Activated naive CD4-positive, alpha-beta T cell treated with anti-CD3 and anti-CD28 coated beads, Interleukin-2, amount 10 ng/mL, durations not matched to agents 7 days and 5 days (primary cell): ENCODE data around the gene KCNAB1.

Experiments used
- CTCF ChIA-PET: fragments of 350-600 bp; sonication (Branson Sonifier 250); formaldehyde crosslinking; loops from one replicate; lab custom pipeline; 2021; ENCODE audit warnings: antibody characterized with exemption; lab: Charles Lee
- DNase-seq: peaks from one replicate; pipeline ENCODE4 v3.0.0-alpha.2; 2020
- H3K27ac Mint-ChIP-seq: one replicate; pipeline ENCODE4 v1.8.0; 2021; ENCODE audit warnings: mild to moderate bottlenecking, moderate library complexity, mixed read lengths
- H3K27me3 Mint-ChIP-seq: one replicate; pipeline ENCODE4 v1.8.0; 2021; ENCODE audit warnings: mild to moderate bottlenecking, mixed read lengths
- H3K36me3 Mint-ChIP-seq: one replicate; pipeline ENCODE4 v1.8.0; 2021; ENCODE audit warnings: mixed read lengths
- H3K4me1 Mint-ChIP-seq: one replicate; pipeline ENCODE4 v1.8.0; 2021; ENCODE audit warnings: mixed read lengths
- H3K4me3 Mint-ChIP-seq: one replicate; pipeline ENCODE4 v1.8.0; 2021; ENCODE audit warnings: mild to moderate bottlenecking, moderate library complexity, mixed read lengths
- H3K9me3 Mint-ChIP-seq: one replicate; pipeline ENCODE4 v1.8.0; 2021; ENCODE audit warnings: mixed read lengths

Gene KCNAB1

DNA sequence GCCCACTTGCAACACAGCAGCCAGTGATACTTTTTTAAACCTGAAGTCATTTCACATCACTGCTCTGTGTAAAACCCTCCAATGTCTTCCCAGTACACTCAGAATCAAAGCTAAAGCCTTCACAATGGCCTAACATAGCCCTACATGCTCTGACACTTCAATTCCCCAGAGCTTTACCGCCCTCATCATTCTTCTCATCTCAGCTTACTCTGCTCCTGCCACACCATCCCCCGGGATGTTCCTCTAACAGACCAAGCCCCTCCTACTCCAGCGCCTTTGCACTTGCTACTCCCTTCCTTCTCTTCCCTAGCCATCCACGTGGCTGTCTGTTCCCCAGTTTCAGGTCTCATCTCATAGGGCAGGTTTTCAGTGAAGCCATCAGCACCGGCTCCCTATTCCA, 240.6 kb downstream of the KCNAB1 start:
- Mint-ChIP-seq H3K9me3 (no peaks in the 10 kb centered on the region), H3K4me3 (no peak overlapping the region), H3K27ac (no peak overlapping the region), H3K27me3 (peaks cover 30% of the 10 kb centered on the region), H3K4me1 (no peaks in the 10 kb centered on the region), H3K36me3 (no peaks in the 10 kb centered on the region)
- DNase-seq, result no peak
- CTCF ChIA-PET, result no interaction called here

DNA sequence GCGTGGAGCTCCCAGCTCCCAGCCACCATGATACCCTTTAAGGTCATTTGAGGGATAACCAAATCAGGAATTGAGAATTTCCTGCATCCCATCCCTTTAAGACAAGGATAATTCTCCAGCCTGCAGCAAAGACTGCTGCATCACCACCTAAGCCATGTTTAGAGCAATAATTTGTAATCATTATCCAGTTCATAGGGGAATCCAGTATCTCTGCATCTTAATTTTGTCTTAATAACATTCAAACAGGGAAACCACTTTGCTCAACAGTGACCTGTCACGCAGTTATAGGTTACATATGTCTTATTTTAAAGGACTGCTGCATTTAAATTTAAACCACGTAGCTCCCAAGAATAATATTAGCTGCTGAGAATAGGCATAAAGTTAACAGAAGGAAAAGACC, 246.2 kb downstream of the KCNAB1 start:
- Mint-ChIP-seq H3K4me3 (no peak overlapping the region), H3K9me3 (no peaks in the 10 kb centered on the region), H3K4me1 (no peaks in the 10 kb centered on the region), H3K36me3 (no peaks in the 10 kb centered on the region), H3K27ac (no peak overlapping the region), H3K27me3 (peaks cover 9% of the 10 kb centered on the region)
- CTCF ChIA-PET, result no interaction called here
- no peak for DNase-seq

DNA sequence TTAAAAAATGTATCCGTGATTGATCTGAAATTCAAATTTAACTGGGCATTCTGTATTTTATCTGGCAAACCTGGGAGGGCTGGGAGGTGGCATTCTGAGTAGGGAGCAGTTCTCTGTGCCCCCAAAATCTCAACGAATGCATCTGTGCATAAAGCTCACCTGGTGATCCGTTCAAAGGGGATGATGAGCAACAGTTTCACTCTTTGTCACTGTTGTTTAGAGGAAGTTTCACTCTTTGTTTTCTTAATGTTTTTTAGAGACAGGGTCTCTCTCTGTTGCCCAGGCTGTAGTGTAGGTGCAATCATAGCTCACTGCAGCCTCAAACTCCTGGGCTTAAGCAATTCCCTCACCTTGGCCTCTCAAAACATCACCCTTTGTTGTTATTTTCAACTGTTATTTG, 247.8 kb downstream of the KCNAB1 start:
- Mint-ChIP-seq H3K36me3 (no peaks in the 10 kb centered on the region), H3K4me1 (no peaks in the 10 kb centered on the region), H3K9me3 (no peaks in the 10 kb centered on the region), H3K27ac (no peak overlapping the region), H3K27me3 (peaks cover 9% of the 10 kb centered on the region), H3K4me3 (no peak overlapping the region)
- CTCF ChIA-PET, result no interaction called here
- no peak for DNase-seq

DNA sequence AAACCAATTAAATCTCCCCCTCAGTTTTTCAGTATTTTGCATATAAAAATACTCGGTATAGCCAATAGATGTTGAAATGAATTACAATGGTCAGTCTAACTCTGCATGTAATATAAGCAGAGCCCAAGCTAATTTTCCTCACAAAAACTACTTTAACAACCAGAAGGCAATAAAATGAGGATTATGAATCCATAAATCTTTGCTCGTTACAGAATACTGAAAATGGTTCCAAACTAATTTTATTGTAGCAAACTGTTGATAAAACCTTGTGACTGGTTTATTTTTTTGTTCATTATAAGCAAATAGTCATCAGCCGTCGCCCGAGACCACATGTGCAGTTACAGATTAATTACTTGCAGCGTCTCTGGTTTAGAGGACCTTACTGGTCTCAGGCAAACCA, 251.3 kb downstream of the KCNAB1 start:
- Mint-ChIP-seq H3K27me3 (peaks cover 16% of the 10 kb centered on the region), H3K9me3 (no peaks in the 10 kb centered on the region), H3K4me1 (no peaks in the 10 kb centered on the region), H3K36me3 (no peaks in the 10 kb centered on the region), H3K27ac (no peak overlapping the region), H3K4me3 (no peak overlapping the region)
- DNase-seq, result no peak
- CTCF ChIA-PET, result no interaction called here

DNA sequence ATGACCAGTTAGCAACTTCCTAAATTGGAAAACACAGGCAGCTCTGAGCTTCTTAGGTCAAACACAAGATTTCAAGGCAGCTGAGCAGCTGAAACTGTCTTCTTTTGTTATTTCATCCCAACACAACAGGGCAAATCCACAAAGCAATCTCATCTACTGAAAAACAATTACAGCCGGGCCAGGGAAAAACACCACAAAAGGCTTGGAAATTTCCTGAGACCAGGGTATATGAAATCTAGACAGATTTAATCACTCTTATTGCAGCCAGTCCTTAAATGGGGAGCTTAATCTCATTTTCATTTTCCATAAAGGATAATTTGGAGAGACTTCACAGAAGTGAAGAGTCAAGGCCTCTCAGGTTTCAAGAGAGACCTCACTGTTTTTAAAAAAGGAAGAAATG, 252.7 kb downstream of the KCNAB1 start:
- CTCF ChIA-PET, result interaction anchor here (0.6 to 0.8 kb wide), 2 partner anchors 12 to 224 kb away, joined by 3 read pairs; no protein-coding TSS in a partner anchor
- H3K4me3 Mint-ChIP-seq, result no peak overlapping the region

DNA sequence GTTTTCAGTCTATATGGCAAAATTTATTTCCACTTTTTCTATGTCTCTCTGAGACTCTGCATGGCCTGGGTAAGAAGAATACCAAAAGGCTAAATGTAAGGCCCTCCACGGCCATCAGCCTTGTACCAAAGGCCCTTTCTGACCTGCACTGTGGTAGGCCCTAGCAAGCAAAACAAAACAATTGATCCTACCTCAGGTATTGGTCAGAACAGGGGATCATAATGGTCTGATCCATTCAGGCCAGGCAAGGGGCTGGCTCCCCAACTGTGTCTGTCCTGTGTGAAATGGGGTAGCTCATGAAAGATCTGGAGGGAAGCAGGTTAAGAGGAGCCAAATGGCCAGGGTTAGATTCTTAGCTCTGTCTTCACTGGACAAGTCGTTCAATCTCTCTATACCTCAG, 253.3 kb downstream of the KCNAB1 start:
- no peaks in the 10 kb centered on the region for H3K36me3 Mint-ChIP-seq
- CTCF ChIA-PET, result interaction anchor here (0.8 kb wide), 1 partner anchor 12 kb away, joined by 3 read pairs; no protein-coding TSS in a partner anchor

More for the DNA sequence above, 252.7 kb downstream of the KCNAB1 start:
- H3K27ac Mint-ChIP-seq, result no peak overlapping the region
- H3K36me3 Mint-ChIP-seq, result no peaks in the 10 kb centered on the region
- DNase-seq, result no peak
- H3K4me1 Mint-ChIP-seq, result no peaks in the 10 kb centered on the region
- H3K9me3 Mint-ChIP-seq, result no peaks in the 10 kb centered on the region
- peaks cover 21% of the 10 kb centered on the region for H3K27me3 Mint-ChIP-seq

DNA sequence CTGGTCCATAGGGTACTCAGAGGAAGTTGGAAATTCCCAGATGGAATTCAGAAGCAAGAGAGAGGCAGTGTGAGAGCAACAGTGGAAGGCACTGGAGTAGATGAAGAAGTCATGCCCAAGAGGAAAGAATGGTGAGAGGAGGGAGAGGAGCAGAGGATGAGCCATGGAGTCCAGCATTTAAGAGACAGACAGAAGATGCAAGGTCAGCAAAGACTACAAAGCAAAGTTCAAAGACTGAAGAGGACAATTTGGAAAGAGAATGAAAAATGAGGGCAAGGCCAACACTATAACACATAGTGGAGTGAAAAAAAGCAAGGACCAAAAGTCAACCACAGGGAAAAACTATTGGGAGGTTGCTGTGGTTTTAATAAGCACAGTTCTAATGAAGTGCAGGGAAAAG, 255.8 kb downstream of the KCNAB1 start:
- no peak for DNase-seq
- Mint-ChIP-seq H3K4me3 (no peak overlapping the region), H3K9me3 (no peaks in the 10 kb centered on the region), H3K27ac (no peak overlapping the region), H3K27me3 (peaks cover 27% of the 10 kb centered on the region), H3K36me3 (no peaks in the 10 kb centered on the region), H3K4me1 (no peaks in the 10 kb centered on the region)
- CTCF ChIA-PET, result no interaction called here

More for the DNA sequence above, 253.3 kb downstream of the KCNAB1 start:
- H3K27ac Mint-ChIP-seq, result no peak overlapping the region
- H3K9me3 Mint-ChIP-seq, result no peaks in the 10 kb centered on the region
- H3K4me3 Mint-ChIP-seq, result no peak overlapping the region
- H3K4me1 Mint-ChIP-seq, result no peaks in the 10 kb centered on the region
- no peak for DNase-seq
- peaks cover 25% of the 10 kb centered on the region for H3K27me3 Mint-ChIP-seq

DNA sequence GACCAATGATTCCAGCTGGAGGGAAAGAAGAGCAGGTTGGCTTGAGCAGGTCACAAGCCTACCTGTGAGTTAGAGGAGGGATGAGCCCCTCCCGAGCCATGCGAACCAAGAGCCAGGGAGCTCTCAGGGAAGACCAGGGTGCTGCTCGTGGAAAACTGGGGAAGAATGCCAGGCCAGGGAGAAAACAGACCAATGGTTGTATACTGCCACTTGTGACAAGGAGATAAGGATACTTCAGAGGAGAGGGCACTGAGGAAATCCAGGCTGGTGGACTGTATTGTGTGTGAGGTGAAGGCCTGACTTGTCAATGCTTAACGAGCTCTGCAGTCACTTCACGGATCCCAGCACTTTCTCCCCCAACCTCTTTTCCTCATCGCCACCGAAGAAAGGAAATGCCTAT, 256.9 kb downstream of the KCNAB1 start:
- H3K4me3 Mint-ChIP-seq, result no peak overlapping the region
- H3K27ac Mint-ChIP-seq, result no peak overlapping the region
- no peaks in the 10 kb centered on the region for H3K4me1 Mint-ChIP-seq
- no peaks in the 10 kb centered on the region for H3K9me3 Mint-ChIP-seq
- peaks cover 28% of the 10 kb centered on the region for H3K27me3 Mint-ChIP-seq
- no peaks in the 10 kb centered on the region for H3K36me3 Mint-ChIP-seq
- CTCF ChIA-PET, result interaction anchor here (0.7 kb wide), 1 partner anchor 225 kb away, joined by 3 read pairs; no protein-coding TSS in a partner anchor
- no peak for DNase-seq

DNA sequence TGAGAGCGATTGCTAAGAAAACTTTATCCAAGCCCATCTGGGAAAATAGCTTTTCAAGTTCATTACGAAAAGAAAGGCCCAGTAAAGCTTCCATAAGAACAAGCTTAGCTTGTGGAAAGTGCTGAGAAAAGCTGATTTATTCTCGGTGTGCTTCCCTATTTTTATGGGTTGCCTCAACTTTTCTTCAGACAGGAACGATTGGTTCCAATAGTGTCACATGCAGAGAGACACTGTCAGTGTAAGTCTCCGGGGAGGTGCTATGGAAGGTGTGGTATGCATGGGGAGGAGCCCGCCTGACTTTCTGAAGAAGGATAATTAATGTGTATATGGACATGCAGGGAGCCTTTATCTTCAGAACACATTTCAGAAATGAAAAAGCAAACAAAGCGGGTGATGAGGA, 257.3 kb downstream of the KCNAB1 start:
- H3K36me3 Mint-ChIP-seq, result no peaks in the 10 kb centered on the region
- H3K9me3 Mint-ChIP-seq, result no peaks in the 10 kb centered on the region
- H3K27ac Mint-ChIP-seq, result no peak overlapping the region
- peaks cover 32% of the 10 kb centered on the region for H3K27me3 Mint-ChIP-seq
- no peak for DNase-seq
- no peaks in the 10 kb centered on the region for H3K4me1 Mint-ChIP-seq
- H3K4me3 Mint-ChIP-seq, result no peak overlapping the region
- CTCF ChIA-PET, result no interaction called here

DNA sequence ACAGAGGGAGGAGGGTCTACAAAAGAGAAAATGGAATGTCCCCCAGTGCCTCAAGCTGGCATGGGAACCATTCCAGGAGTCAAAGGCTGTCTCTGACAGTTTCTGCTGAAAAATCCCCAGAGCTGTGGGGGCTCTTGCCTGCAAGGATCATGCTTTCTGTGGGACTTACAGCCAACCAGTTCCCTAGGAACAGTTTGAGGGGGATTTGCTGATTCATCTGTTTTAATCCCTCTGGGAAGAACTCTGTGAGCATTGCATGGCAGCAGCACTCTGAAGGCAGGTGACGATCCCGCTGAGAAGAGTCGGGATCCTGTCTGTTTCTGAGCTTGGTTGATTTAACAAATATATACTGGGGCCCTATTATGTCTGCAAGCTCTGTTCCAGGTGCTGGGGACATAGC, 258.5 kb downstream of the KCNAB1 start:
- H3K36me3 Mint-ChIP-seq, result no peaks in the 10 kb centered on the region
- H3K27ac Mint-ChIP-seq, result no peak overlapping the region
- peaks cover 32% of the 10 kb centered on the region for H3K27me3 Mint-ChIP-seq
- H3K9me3 Mint-ChIP-seq, result no peaks in the 10 kb centered on the region
- DNase-seq, result no peak
- no peak overlapping the region for H3K4me3 Mint-ChIP-seq
- CTCF ChIA-PET, result interaction anchor here (0.6 kb wide), 1 partner anchor 134 kb away, joined by 3 read pairs; no protein-coding TSS in a partner anchor
- no peaks in the 10 kb centered on the region for H3K4me1 Mint-ChIP-seq

DNA sequence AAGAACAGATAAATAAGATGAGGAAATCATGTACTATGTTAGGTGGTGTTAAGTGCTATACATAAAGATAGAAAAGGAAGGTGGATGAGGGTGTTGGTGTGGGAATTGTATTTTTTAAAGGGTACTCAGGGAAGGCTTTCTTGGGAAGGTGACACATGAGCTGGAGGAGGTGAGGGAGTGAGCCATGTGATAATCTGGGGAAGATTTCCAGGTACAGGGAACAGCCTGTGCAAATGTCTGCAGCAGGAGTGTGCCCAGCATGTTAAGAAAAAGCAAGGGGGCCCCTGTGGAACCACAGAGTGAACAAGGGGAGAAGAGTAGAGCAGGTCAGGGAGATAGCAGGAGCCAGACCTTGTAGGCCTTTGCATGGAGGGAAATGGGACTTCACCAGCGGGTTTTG, 258.9 kb downstream of the KCNAB1 start:
- Mint-ChIP-seq H3K9me3 (no peaks in the 10 kb centered on the region), H3K4me3 (no peak overlapping the region)
- CTCF ChIA-PET, result interaction anchor here (0.6 kb wide), 1 partner anchor 134 kb away, joined by 3 read pairs; no protein-coding TSS in a partner anchor

DNA sequence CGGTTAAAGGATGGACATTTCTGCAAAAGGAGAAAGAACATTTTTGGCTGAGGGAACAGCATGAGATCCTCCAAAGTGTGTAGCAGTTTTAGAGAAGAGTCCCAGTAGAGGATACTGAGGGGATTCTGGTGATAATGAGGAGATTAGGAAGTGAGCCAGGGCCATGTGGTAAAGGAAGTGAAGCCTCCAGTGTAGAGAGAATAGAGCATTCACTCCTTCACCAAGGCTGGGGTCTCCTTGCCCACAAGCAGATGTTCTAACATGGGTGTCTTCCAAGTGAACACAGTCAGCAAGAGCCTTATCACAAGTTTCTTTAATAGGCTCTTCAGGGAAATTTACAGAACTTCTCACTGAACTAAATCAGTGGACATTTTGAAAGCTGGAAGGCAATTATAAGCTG, 260.9 kb downstream of the KCNAB1 start:
- H3K4me1 Mint-ChIP-seq, result no peaks in the 10 kb centered on the region
- no peak overlapping the region for H3K27ac Mint-ChIP-seq
- no peaks in the 10 kb centered on the region for H3K36me3 Mint-ChIP-seq
- H3K9me3 Mint-ChIP-seq, result no peaks in the 10 kb centered on the region
- CTCF ChIA-PET, result interaction anchor here (5.6 kb wide), 1 partner anchor 230 kb away, joined by 63 read pairs; no protein-coding TSS in a partner anchor
- no peak for DNase-seq
- no peak overlapping the region for H3K4me3 Mint-ChIP-seq
- peaks cover 38% of the 10 kb centered on the region for H3K27me3 Mint-ChIP-seq

More for the DNA sequence above, 258.9 kb downstream of the KCNAB1 start:
- no peaks in the 10 kb centered on the region for H3K36me3 Mint-ChIP-seq
- H3K27me3 Mint-ChIP-seq, result peaks cover 34% of the 10 kb centered on the region
- DNase-seq, result no peak
- H3K4me1 Mint-ChIP-seq, result no peaks in the 10 kb centered on the region
- H3K27ac Mint-ChIP-seq, result no peak overlapping the region

DNA sequence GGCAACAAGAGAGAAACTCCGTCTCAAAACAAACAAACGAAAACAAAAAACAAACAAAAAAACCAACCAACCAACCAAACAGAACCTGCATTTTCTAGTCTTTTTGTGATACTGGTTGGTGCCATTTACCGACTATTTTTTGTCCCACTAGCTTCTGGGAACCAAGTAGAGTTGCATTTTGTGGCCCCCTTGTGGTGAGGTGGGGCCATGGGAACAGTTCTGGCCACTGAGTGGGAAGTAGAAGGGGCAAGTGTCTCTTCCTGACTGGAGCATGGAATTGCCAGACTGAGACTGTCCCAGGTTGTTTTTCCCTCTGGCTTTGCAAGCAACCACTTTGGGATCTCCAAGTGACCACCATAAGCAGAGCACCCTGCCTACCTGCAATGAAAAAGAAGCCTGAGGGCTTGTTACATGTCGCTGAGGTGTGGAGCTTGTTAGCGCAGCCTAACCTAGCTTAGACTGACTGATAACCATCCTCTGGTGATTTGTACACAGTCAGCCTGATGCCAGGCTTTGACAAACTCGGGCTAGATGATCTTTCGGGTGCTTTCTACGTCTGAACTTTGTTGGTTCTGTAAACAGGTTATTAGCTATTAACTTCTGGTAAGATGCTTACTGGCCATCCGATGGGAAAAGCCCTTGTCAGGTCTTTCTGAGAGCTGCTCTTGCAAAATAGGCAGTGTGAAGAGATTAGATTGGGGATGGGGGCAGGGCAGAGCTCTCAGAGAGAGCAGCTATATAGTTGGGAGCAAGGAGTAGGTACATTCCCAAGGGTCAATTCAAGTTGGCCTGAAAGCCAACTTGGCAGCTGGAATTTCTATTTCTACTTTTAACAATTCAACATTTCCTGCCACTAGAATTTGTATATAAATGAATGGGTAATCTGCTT, 262.3 kb downstream of the KCNAB1 start:
- H3K27ac Mint-ChIP-seq, result no peak overlapping the region
- no peak overlapping the region for H3K4me3 Mint-ChIP-seq
- H3K36me3 Mint-ChIP-seq, result no peaks in the 10 kb centered on the region
- no peaks in the 10 kb centered on the region for H3K4me1 Mint-ChIP-seq
- H3K27me3 Mint-ChIP-seq, result peaks cover 39% of the 10 kb centered on the region
- no peaks in the 10 kb centered on the region for H3K9me3 Mint-ChIP-seq
- CTCF ChIA-PET, result interaction anchor here (0.6 to 5.6 kb wide), 10 partner anchors 9 to 755 kb away, joined by 3 to 63 read pairs (median 4); no protein-coding TSS in a partner anchor
- peak; percentile 33 for DNase-seq

DNA sequence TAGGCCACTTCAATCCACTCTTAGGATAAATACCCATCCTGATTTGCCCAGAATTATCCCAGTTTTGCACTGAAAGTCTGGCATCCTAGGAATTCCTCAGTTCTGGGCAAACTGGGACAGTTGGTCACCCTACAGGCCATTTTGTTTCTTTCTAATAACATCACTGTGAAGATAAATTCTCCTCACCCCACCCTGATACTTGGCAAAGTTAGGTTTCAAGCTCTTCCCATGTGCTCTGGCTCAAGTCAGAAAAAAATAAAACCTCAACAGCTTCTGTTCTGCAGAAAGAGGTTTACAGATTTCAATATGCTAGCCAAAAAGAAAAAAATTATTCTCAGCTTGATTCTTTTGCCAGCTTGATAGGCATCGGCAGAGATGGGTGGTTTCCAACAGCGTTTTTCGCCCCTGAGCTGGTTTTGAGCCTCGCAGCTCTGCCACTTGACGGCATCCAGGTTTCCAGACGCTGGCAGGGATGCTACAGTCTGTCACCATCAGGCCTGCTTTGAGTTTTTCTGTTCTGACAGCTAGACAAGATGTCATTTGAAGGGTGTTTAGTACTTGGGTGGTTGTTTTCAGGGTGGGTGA, 263.2 kb downstream of the KCNAB1 start:
- H3K4me3 Mint-ChIP-seq, result no peak overlapping the region
- H3K27ac Mint-ChIP-seq, result no peak overlapping the region
- no peaks in the 10 kb centered on the region for H3K36me3 Mint-ChIP-seq
- peaks cover 36% of the 10 kb centered on the region for H3K27me3 Mint-ChIP-seq
- H3K9me3 Mint-ChIP-seq, result no peaks in the 10 kb centered on the region
- CTCF ChIA-PET, result interaction anchor here (1.0 to 5.6 kb wide), 6 partner anchors 8 to 238 kb away, joined by 3 to 63 read pairs (median 4); no protein-coding TSS in a partner anchor
- no peaks in the 10 kb centered on the region for H3K4me1 Mint-ChIP-seq
- DNase-seq, result no peak
